ENCODE data around the gene UNC50.

GRCh38 chr2:98604547-98604946 lies 3.8 kb upstream of the UNC50 start:
- TF ChIP-seq CTCF (IDR thresholded peaks at IDR 0.05) (no peak), EZH2 (IDR thresholded peaks at IDR 0.05) (no peak)
